Measurements from ENCODE around the gene RNF167.
A peak's percentile ranks its signal among the peaks of the same experiment; 100 is the strongest.

Gene RNF167

DNA sequence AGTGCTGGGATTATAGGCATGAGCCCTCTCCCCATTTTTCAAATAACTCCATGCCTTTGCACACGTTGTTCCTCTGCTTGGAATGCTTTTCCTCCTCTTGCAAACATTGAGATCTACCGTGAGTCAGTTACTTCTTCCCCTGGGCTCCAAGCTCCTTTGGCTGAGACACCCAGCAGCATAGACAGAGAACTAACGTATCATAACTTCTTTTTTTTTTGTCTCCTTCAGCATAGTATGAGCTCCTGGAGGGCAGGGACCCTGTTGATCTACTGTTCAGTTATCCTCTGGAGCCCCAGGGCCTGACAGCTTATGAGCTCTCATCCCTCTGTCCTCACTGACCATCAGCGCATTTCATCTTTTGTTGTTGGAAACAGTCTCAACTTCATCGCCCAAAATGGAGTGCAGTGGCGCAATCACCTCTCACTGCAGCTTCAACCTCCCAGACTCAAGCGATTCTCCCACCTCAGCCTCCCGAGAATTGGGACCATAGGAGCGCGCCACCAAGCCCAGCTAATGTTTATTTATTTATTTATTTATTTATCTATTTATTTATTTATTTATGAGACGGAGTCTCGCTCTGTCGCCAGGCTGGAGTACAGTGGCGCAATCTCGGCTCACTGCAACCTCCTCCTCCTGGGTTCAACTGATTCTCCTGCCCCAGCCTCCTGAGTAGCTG is 25.4 kb downstream of the RNF167 start:
- Histone ChIP-seq H3K27me3 (ENCODE audit: low read depth, low read length) (no peaks in the 10 kb centered on the region), H3K4me3 (ENCODE audit: low read depth in 1 of 2, low read length in 2 of 2) (no peak overlapping the region), H3K9me3 (ENCODE audit: control insufficient read depth in 1 of 2, low read length in 2 of 2) (no peaks in the 10 kb centered on the region), H3K4me1 (ENCODE audit: control insufficient read depth in 1 of 2, insufficient read depth in 2 of 2, low read length in 2 of 2) (peaks cover 15 to 25% of the 10 kb centered on the region in 2 donors), H3K27ac (ENCODE audit: low read length) (no peak overlapping the region), H3K36me3 (ENCODE audit: control insufficient read depth in 1 of 2, insufficient read depth in 2 of 2, low read length in 2 of 2) (peaks cover 17 to 20% of the 10 kb centered on the region in 2 donors)

DNA sequence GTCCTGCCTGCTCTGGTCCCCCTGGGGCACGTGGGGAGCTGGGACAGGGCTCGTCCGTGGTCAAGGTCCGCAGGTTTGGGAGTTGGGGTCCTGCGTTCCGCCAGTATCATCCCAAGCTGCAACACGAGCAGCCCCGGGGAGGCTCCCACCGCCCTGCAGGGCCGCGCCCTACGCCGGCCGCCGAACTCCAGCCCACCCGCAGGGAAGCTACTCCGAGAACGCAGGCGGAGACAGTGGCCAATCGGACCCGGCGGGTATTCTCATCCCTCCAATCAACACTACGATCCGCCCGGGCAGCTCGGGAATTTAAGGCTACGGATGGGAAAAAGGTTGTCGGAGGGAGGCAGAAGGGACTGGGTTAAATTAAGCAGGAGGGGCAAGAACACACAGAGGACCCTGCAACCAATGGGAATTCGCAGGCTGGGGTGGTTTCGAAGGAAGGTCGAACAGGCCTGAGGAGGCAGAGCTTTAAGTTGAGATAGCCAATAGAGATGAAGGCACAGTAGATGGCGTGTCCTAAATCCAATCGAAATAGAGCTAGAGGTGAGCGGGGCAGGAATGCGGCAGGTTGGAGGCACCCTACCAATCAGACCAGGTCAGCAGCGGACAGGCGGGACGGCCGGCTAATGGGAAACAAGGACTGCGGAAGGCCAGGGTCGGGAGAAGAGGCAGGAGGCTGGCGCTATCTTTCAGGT is 26.9 kb downstream of the RNF167 start:
- Histone ChIP-seq H3K4me1 (ENCODE audit: control insufficient read depth in 1 of 2, insufficient read depth in 2 of 2, low read length in 2 of 2) (peaks cover 15 to 32% of the 10 kb centered on the region in 2 donors), H3K4me3 (ENCODE audit: low read depth in 1 of 2, low read length in 2 of 2) (peak overlapping the region; percentile 72 to 90), H3K36me3 (ENCODE audit: control insufficient read depth in 1 of 2, insufficient read depth in 2 of 2, low read length in 2 of 2) (peaks cover 13 to 16% of the 10 kb centered on the region in 2 donors), H3K9me3 (ENCODE audit: control insufficient read depth in 1 of 2, low read length in 2 of 2) (no peaks in the 10 kb centered on the region), H3K27ac (ENCODE audit: low read length) (peak overlapping the region; percentile 98), H3K27me3 (ENCODE audit: low read depth, low read length) (no peaks in the 10 kb centered on the region)

DNA sequence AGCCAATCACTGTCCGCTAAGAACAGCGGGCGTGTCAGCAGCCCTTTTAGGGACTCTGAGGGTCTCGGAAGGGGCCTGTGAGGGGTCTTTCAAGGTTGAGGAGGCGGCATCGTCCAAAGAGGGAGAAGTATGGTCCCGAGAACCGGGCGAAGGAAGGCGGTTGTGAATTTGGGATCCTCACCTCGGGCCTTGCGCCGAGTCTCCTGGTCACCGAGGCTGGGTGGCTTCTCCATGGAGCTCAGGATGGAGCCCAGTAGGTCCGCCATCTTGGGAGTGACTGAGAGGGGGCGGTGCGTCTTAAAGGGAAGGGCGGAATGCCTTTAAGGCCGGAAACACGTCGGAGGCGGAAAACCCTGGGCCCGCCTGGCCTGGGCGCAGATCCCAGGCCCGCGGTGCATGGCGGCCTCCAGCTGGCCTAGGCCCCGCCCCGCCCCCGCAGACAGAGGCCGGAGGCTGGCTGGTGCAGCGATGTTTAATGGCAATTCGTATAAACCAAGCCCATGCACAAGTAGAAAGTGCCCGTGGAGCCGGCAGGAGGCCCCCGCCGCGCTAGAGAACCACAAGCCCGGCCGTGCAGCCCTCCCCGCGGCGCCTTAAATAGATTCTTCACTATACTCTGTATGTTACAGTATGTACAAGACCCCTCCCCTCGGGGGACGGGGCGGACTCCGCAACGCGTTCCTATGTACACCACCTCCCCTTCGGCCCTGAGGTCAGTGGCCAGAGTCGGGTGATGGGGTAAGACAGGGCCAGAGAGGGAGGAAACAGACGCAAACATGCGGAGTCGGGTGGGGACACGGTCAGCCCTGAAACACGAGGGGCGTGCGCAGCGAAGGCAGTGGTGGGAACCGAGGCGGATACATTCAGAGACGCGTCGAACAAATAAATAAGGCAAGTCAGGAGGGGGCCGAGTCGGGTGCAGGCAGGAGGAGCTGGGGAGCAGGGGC is 27.7 kb downstream of the RNF167 start, which contains the start of gene SPAG7:
TSS of gene SPAG7 (minus strand) at position 279 of the 947 bp plus-strand sequence. CDS start at position 266, 13 bp downstream.
- peaks cover 15 to 33% of the 10 kb centered on the region in 2 donors for H3K4me1 ChIP-seq (ENCODE audit: control insufficient read depth in 1 of 2, insufficient read depth in 2 of 2, low read length in 2 of 2)
- no peaks in the 10 kb centered on the region for H3K27me3 ChIP-seq (ENCODE audit: low read depth, low read length)
- peak within 1 kb of the TSS; percentile 98 for H3K27ac ChIP-seq (ENCODE audit: low read length)
- H3K36me3 ChIP-seq (ENCODE audit: control insufficient read depth in 1 of 2, insufficient read depth in 2 of 2, low read length in 2 of 2), result peaks cover 22 to 24% of the 10 kb centered on the region in 2 donors
- H3K4me3 ChIP-seq (ENCODE audit: low read depth in 1 of 2, low read length in 2 of 2), result peak within 1 kb of the TSS; percentile 72 to 90
- no peaks in the 10 kb centered on the region for H3K9me3 ChIP-seq (ENCODE audit: control insufficient read depth in 1 of 2, low read length in 2 of 2)

DNA sequence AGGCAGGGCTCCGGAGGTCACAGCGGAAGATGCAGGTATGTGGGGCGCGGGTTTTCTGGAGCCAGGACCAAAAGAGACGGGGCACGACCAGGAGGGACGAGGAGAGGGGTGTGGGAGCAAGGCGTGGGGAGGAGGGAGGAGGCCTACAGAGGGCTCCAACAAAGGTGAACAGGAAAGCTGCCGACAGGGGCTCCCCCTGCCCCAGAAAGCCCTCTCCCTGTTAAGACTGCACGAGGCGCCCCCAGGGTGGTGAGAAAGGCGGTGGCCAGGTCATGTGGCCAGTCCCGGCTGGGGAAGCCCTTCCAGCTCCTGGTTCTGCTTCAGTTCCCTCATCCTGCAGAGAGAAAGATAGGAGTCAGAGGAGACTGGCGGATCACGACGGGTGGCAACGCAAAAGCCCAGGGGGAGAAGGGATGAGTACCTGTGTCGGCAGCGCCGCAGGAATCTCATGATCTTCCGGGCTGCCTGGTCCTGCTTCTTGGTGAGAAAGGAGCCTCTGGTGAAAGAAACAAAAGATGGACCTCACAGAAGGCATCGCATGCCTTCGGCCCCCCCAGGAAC is 28.5 kb downstream of the RNF167 start:
- Histone ChIP-seq H3K4me3 (ENCODE audit: low read depth in 1 of 2, low read length in 2 of 2) (peak overlapping the region; percentile 72 to 90), H3K27me3 (ENCODE audit: low read depth, low read length) (no peaks in the 10 kb centered on the region), H3K27ac (ENCODE audit: low read length) (peak overlapping the region; percentile 89), H3K36me3 (ENCODE audit: control insufficient read depth in 1 of 2, insufficient read depth in 2 of 2, low read length in 2 of 2) (peaks cover 28 to 32% of the 10 kb centered on the region in 2 donors), H3K4me1 (ENCODE audit: control insufficient read depth in 1 of 2, insufficient read depth in 2 of 2, low read length in 2 of 2) (peaks cover 15 to 40% of the 10 kb centered on the region in 2 donors), H3K9me3 (ENCODE audit: control insufficient read depth in 1 of 2, low read length in 2 of 2) (no peaks in the 10 kb centered on the region)

DNA sequence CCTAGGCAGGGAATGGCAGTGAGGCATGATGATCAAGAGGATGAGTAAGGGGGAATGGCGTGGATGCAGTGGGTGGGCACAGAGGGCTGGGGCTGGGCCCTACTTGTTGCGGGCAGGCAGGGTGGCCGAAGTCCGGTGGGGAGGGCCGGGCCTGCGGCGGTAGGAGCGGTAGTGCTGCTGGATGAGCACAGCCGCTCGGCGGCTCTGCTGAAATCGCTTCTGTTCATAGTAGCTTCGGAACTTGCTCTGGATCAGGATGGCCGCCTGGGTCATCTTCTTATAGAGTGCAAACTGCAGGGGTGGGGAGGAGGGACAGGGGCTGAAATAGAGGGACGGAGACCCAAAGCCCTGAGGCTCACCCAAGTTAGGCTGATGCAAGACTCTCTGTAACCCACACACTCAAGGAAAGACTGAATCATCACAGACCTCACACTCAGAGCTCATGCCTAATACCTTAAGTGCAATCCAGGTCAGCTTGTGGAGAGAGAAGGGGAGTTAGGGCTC is 29.0 kb downstream of the RNF167 start:
- Histone ChIP-seq H3K27me3 (ENCODE audit: low read depth, low read length) (no peaks in the 10 kb centered on the region), H3K4me3 (ENCODE audit: low read depth in 1 of 2, low read length in 2 of 2) (peak overlapping the region; percentile 72 to 90), H3K4me1 (ENCODE audit: control insufficient read depth in 1 of 2, insufficient read depth in 2 of 2, low read length in 2 of 2) (peaks cover 15 to 46% of the 10 kb centered on the region in 2 donors), H3K27ac (ENCODE audit: low read length) (peak overlapping the region; percentile 89), H3K36me3 (ENCODE audit: control insufficient read depth in 1 of 2, insufficient read depth in 2 of 2, low read length in 2 of 2) (peaks cover 32 to 36% of the 10 kb centered on the region in 2 donors), H3K9me3 (ENCODE audit: control insufficient read depth in 1 of 2, low read length in 2 of 2) (no peaks in the 10 kb centered on the region)

DNA sequence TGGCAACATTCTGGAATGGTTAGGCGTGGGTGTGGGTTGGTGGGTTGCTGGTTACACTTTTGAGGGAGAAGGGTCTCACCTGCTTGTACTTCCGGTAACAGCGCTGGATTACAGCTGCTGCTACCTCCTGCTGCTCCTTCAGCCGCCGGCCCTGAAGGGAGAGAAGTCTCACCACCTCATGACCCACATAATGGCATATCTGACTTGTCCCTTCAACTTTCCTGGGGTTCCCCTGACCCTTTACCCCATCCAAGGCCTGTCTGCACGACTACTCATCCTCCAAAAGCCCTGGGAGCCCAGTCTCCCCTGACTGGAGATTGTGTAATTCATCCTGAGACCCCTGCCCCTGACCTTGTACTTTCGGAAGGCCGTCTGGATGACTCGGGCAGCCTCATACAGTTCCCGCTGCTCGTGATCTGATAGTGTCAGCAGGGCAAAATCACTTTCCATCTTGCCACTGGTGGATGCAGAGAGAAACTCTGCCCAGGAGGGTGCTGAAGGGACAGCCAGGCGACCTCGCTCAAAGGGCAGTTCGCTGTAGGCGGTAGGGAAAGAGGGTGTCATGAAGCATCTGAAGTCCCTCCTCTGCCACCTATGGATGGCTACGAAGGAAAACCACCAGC is 29.6 kb downstream of the RNF167 start:
- H3K4me1 ChIP-seq (ENCODE audit: control insufficient read depth in 1 of 2, insufficient read depth in 2 of 2, low read length in 2 of 2), result peaks cover 15 to 47% of the 10 kb centered on the region in 2 donors
- H3K9me3 ChIP-seq (ENCODE audit: control insufficient read depth in 1 of 2, low read length in 2 of 2), result no peaks in the 10 kb centered on the region
- peak overlapping the region; percentile 72 to 90 for H3K4me3 ChIP-seq (ENCODE audit: low read depth in 1 of 2, low read length in 2 of 2)
- H3K27me3 ChIP-seq (ENCODE audit: low read depth, low read length), result no peaks in the 10 kb centered on the region
- H3K27ac ChIP-seq (ENCODE audit: low read length), result peak overlapping the region; percentile 89
- H3K36me3 ChIP-seq (ENCODE audit: control insufficient read depth in 1 of 2, insufficient read depth in 2 of 2, low read length in 2 of 2), result peaks cover 35 to 41% of the 10 kb centered on the region in 2 donors

DNA sequence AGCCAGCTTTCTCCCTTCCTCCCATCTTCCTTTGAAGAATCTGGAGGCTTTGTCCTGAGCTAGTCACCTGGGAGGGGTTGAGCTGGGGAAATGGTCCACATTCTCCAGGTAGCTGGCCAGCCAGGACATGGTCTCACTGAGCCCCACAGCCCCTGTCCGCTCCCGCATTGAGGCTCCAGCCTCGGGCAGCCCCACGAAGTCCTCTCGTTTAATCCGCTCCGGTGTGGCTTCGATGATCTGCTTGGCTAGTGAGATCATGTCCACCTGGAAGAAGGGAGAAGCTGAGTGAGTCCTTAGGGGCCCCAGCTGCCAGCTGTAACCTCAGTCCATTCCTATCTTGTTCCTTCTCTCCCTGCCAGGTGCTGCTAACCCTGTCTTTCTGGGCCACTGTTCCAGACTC is 30.2 kb downstream of the RNF167 start:
- H3K27ac ChIP-seq (ENCODE audit: low read length), result peak overlapping the region; percentile 89
- peaks cover 15 to 46% of the 10 kb centered on the region in 2 donors for H3K4me1 ChIP-seq (ENCODE audit: control insufficient read depth in 1 of 2, insufficient read depth in 2 of 2, low read length in 2 of 2)
- no peaks in the 10 kb centered on the region for H3K27me3 ChIP-seq (ENCODE audit: low read depth, low read length)
- peaks cover 35 to 46% of the 10 kb centered on the region in 2 donors for H3K36me3 ChIP-seq (ENCODE audit: control insufficient read depth in 1 of 2, insufficient read depth in 2 of 2, low read length in 2 of 2)
- no peak overlapping the region for H3K4me3 ChIP-seq (ENCODE audit: low read depth in 1 of 2, low read length in 2 of 2)
- H3K9me3 ChIP-seq (ENCODE audit: control insufficient read depth in 1 of 2, low read length in 2 of 2), result no peaks in the 10 kb centered on the region

DNA sequence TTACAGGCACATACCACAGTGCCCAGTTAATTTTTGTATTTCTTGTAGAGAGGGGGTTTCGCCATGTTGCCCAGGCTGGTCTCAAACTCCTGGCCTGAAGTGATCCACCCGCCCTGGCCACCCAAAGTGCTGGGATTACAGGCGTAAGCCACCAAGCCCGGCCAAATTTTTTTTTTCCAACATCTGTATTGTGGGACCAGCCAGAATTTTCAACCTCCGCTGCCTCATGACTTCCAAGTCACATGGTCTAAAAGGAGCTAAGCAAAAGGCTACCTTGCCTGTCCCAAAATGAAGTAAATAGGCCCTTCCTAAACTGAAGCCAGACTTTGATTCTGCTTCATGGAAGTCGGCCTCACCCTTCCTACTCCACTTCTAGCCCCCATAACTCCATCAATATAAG is 31.8 kb downstream of the RNF167 start:
- H3K36me3 ChIP-seq (ENCODE audit: control insufficient read depth in 1 of 2, insufficient read depth in 2 of 2, low read length in 2 of 2), result peaks cover 38 to 45% of the 10 kb centered on the region in 2 donors
- no peaks in the 10 kb centered on the region for H3K27me3 ChIP-seq (ENCODE audit: low read depth, low read length)
- no peak overlapping the region for H3K4me3 ChIP-seq (ENCODE audit: low read depth in 1 of 2, low read length in 2 of 2)
- peaks cover 11 to 42% of the 10 kb centered on the region in 2 donors for H3K4me1 ChIP-seq (ENCODE audit: control insufficient read depth in 1 of 2, insufficient read depth in 2 of 2, low read length in 2 of 2)
- peak overlapping the region; percentile 39 for H3K27ac ChIP-seq (ENCODE audit: low read length)
- H3K9me3 ChIP-seq (ENCODE audit: control insufficient read depth in 1 of 2, low read length in 2 of 2), result no peaks in the 10 kb centered on the region

DNA sequence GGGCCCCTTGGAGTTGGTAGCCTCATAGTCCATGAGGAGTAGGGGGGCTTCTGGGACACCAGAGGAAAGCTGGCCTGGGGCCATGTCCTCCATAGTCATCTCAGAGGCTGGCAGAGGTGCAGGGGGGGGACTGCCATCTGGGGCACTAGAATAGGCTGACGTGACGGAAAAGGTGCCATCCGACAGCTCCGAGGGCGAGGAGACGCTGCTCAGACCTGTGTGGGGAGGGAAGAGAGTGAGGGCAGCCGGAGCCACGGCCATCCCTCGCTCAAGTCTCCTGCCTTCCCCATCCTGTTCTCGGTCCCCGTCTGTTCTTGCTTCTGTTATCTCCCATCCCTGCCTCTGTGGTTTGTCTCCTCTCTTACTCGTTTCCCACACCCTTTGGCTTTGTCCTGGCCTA is 32.3 kb downstream of the RNF167 start:
- no peak overlapping the region for H3K4me3 ChIP-seq (ENCODE audit: low read depth in 1 of 2, low read length in 2 of 2)
- peaks cover 42 to 49% of the 10 kb centered on the region in 2 donors for H3K36me3 ChIP-seq (ENCODE audit: control insufficient read depth in 1 of 2, insufficient read depth in 2 of 2, low read length in 2 of 2)
- no peaks in the 10 kb centered on the region for H3K9me3 ChIP-seq (ENCODE audit: control insufficient read depth in 1 of 2, low read length in 2 of 2)
- peak overlapping the region; percentile 39 for H3K27ac ChIP-seq (ENCODE audit: low read length)
- H3K4me1 ChIP-seq (ENCODE audit: control insufficient read depth in 1 of 2, insufficient read depth in 2 of 2, low read length in 2 of 2), result peaks cover 11 to 42% of the 10 kb centered on the region in 2 donors
- no peaks in the 10 kb centered on the region for H3K27me3 ChIP-seq (ENCODE audit: low read depth, low read length)

DNA sequence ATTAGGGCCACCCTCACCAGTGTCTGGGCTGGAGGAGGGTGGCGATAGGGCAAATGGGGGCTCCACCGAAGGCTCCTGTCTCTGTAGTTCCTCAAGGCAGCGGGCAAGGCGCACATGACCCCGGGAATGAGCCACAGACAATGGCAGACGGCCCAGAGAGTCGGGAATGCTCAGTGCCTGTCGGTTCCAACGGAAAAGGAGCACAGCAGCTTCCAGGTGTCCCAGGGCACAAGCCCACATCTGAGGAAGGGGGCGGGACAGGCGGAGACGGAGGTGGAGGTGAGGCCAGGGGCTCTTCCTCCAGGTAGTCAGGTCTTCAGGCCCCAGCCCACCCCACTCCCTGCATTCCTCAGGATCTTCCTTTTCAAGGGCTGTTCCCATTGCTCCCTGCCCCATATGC is 32.7 kb downstream of the RNF167 start:
- Histone ChIP-seq H3K27ac (ENCODE audit: low read length) (no peak overlapping the region), H3K4me3 (ENCODE audit: low read depth in 1 of 2, low read length in 2 of 2) (no peak overlapping the region), H3K9me3 (ENCODE audit: control insufficient read depth in 1 of 2, low read length in 2 of 2) (no peaks in the 10 kb centered on the region), H3K27me3 (ENCODE audit: low read depth, low read length) (no peaks in the 10 kb centered on the region), H3K4me1 (ENCODE audit: control insufficient read depth in 1 of 2, insufficient read depth in 2 of 2, low read length in 2 of 2) (peaks cover 11 to 42% of the 10 kb centered on the region in 2 donors), H3K36me3 (ENCODE audit: control insufficient read depth in 1 of 2, insufficient read depth in 2 of 2, low read length in 2 of 2) (peaks cover 46 to 51% of the 10 kb centered on the region in 2 donors)
